ENCODE data around the gene MAN1B1.

DNA sequence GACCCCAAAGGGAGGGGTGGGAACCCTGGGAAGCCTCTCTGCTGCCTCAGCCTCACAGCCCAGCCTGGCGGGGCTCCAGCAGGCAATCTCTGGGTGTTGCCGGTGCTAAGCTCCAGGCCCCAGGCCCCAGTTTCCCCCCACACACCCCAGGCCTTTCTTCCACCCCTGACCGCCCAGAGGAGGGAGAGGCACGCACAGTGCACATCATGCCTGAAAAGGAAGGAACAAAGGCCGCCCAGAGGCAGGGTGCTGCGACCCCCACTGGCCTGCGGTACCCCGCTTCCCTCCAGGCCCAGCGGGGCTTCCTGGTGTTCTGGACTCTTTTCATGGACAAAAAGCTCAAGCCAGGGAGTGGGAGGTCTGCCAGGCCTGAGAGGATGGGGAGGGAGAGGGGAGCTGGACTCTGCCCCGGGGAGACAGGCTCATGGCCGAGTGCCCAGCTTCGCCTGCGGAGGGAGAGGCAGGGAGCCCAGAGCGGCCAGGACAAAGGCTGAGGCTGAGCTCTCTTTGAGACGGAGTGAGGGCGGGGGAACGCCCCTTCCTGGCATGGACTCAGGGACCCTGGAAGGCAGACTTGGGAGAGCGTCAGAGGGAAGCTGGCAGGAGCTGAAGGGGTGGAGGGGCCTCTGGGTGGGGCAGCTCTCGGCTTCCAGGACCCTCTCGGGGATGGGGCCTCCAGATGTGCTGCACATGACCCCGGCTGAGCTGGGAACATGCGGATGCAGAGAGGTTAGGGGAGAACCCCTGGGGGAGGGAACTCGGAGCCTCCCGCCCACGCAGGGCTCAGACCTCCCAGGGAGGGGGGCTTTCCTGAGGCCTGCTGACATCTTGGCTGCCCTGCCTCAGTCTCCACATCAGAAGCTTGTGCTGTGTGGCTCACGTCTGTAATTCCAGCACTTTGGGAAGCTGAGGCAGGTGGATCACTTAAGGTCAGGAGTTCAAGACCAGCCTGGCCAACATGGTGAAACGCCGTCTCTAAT, 31.1 kb upstream of the MAN1B1 start:
- TF ChIP-seq TAF1 (IDR thresholded peaks at IDR 0.05; ENCODE audit: borderline replicate concordance, insufficient read depth, low read length) (no peak), SIN3A (IDR thresholded peaks at IDR 0.05; ENCODE audit: borderline replicate concordance, insufficient read depth, low read length) (no peak), POLR2AphosphoS5 (IDR thresholded peaks at IDR 0.05; ENCODE audit: low read depth, low read length) (no peak)
- TF ChIP-seq, protein P1, sequence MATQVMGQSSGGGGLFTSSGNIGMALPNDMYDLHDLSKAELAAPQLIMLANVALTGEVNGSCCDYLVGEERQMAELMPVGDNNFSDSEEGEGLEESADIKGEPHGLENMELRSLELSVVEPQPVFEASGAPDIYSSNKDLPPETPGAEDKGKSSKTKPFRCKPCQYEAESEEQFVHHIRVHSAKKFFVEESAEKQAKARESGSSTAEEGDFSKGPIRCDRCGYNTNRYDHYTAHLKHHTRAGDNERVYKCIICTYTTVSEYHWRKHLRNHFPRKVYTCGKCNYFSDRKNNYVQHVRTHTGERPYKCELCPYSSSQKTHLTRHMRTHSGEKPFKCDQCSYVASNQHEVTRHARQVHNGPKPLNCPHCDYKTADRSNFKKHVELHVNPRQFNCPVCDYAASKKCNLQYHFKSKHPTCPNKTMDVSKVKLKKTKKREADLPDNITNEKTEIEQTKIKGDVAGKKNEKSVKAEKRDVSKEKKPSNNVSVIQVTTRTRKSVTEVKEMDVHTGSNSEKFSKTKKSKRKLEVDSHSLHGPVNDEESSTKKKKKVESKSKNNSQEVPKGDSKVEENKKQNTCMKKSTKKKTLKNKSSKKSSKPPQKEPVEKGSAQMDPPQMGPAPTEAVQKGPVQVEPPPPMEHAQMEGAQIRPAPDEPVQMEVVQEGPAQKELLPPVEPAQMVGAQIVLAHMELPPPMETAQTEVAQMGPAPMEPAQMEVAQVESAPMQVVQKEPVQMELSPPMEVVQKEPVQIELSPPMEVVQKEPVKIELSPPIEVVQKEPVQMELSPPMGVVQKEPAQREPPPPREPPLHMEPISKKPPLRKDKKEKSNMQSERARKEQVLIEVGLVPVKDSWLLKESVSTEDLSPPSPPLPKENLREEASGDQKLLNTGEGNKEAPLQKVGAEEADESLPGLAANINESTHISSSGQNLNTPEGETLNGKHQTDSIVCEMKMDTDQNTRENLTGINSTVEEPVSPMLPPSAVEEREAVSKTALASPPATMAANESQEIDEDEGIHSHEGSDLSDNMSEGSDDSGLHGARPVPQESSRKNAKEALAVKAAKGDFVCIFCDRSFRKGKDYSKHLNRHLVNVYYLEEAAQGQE (IDR thresholded peaks at IDR 0.05; ENCODE audit: insufficient read depth in 1 of 2, low read depth in 2 of 2, low read length in 2 of 2): no peak
